ENCODE measurements around the gene LTF.

LTF gene

DNA sequence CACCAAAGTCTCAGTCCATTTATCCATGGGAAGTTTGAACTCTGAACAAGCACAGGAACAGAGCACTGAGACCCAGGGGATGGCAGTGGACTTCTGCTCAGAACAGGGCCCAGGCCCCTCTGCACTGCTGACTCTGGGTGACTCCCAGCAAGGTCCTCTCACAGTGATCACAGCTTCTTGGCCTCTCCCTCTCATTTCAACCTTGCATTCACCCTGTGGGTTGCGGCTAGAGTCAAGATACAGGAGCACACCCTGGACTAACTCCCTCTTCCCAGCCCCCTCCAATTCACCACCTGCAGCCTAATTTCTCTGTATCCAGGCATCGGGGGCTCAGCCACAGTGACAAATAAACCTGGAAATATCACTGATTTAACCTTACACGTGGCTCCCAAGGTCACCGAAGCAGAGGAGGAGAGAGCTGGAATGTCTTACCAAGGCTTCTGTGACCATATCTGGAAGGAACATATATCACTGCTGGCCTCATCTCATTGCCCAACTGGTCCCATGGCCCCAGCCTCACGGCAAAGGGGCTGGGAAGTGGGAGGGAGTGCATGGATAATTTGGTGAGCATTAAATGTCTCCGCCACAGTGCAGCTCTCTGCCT is 34.3 kb upstream of the LTF start (continued):
- TF ChIP-seq ZBTB21 (tag by site-specific recombination; IDR thresholded peaks at IDR 0.05), result no peak
- TF ChIP-seq ZNF548 (tag by site-specific recombination; IDR thresholded peaks at IDR 0.05), result no peak
- TF ChIP-seq ZNF239 (tag by site-specific recombination; IDR thresholded peaks at IDR 0.05), result no peak
- TF ChIP-seq ZNF529 (tag by site-specific recombination; IDR thresholded peaks at IDR 0.05; ENCODE audit: insufficient replicate concordance), result no peak

DNA sequence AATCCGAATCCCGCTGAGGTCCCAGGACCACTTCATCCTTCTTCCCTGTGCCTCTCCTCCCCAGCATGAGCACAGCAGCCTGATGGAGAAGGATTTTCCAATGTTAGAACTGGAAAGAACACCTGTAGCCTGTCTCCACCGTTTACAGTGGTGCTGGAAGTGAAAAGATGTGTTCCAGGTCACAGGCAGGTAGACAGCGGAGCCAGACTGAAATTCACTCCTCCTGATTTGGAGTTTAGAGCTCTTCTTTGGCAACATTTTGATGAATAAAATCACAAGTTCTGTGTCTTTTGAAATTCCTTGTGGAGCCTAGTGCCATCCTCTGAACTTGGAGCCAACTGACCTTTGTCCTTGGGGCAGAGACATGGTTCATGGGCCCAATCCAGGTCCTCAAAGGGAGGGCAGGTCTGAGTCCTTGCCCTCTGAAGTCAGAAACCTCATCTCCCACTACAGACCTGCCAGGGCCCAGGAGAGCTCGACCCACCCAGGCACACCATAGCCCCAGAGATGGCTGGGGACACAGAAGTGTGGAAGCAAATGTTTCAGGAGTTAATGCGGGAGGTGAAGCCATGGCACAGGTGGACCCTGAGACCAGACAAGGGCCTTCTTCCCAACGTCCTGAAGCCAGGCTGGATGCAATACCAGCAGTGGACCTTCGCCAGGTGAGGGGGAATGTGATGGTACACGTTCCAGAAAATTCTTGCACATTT is 33.0 kb upstream of the LTF start, which contains the start of gene RTP3:
TSS of gene RTP3 (plus strand) at position 421 of the 710 bp plus-strand sequence. CDS start at position 508, 87 bp downstream.
- Histone ChIP-seq H3K4me1 (ENCODE audit: control insufficient read depth, insufficient read depth, low read length) (no peaks in the 10 kb centered on the region), H3K9me3 (ENCODE audit: control insufficient read depth, insufficient read depth, low read depth, low read length) (no peaks in the 10 kb centered on the region), H3K36me3 (ENCODE audit: control insufficient read depth in 2 of 2, insufficient read depth in 1 of 2, low read length in 2 of 2) (no peaks in the 10 kb centered on the region), H3K4me3 (ENCODE audit: low read depth, low read length) (no peak within 1 kb of the TSS), H3K27ac (ENCODE audit: extremely low read depth, low read depth, low read length) (no peak within 1 kb of the TSS)
- ChIA-PET CTCF (interaction anchor here (1.1 to 3.8 kb wide), 2 partner anchors 9 to 87 kb away, joined by 3 to 29 read pairs; no protein-coding TSS in a partner anchor), POLR2A (no interaction called here)
- TF ChIP-seq, protein P1, sequence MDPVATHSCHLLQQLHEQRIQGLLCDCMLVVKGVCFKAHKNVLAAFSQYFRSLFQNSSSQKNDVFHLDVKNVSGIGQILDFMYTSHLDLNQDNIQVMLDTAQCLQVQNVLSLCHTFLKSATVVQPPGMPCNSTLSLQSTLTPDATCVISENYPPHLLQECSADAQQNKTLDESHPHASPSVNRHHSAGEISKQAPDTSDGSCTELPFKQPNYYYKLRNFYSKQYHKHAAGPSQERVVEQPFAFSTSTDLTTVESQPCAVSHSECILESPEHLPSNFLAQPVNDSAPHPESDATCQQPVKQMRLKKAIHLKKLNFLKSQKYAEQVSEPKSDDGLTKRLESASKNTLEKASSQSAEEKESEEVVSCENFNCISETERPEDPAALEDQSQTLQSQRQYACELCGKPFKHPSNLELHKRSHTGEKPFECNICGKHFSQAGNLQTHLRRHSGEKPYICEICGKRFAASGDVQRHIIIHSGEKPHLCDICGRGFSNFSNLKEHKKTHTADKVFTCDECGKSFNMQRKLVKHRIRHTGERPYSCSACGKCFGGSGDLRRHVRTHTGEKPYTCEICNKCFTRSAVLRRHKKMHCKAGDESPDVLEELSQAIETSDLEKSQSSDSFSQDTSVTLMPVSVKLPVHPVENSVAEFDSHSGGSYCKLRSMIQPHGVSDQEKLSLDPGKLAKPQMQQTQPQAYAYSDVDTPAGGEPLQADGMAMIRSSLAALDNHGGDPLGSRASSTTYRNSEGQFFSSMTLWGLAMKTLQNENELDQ (tag by site-specific recombination; IDR thresholded peaks at IDR 0.05; ENCODE audit: low read depth), result no peak
- no peak for TF ChIP-seq ZNF341 (tag by site-specific recombination; IDR thresholded peaks at IDR 0.05; ENCODE audit: low read depth)
- no peak for TF ChIP-seq YY2 (tag by site-specific recombination; IDR thresholded peaks at IDR 0.05)
- TF ChIP-seq ZNF610 (tag by site-specific recombination; IDR thresholded peaks at IDR 0.05; ENCODE audit: borderline replicate concordance), result no peak
- TF ChIP-seq ZNF146 (tag by site-specific recombination; IDR thresholded peaks at IDR 0.05), result no peak
- TF ChIP-seq, protein P2, sequence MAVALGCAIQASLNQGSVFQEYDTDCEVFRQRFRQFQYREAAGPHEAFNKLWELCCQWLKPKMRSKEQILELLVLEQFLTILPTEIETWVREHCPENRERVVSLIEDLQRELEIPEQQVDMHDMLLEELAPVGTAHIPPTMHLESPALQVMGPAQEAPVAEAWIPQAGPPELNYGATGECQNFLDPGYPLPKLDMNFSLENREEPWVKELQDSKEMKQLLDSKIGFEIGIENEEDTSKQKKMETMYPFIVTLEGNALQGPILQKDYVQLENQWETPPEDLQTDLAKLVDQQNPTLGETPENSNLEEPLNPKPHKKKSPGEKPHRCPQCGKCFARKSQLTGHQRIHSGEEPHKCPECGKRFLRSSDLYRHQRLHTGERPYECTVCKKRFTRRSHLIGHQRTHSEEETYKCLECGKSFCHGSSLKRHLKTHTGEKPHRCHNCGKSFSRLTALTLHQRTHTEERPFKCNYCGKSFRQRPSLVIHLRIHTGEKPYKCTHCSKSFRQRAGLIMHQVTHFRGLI (tag by site-specific recombination; IDR thresholded peaks at IDR 0.05), result no peak
- TF ChIP-seq ZNF555 (tag by site-specific recombination; conservative IDR thresholded peaks at IDR 0.05), result no peak
- TF ChIP-seq WT1 (tag by site-specific recombination; IDR thresholded peaks at IDR 0.05), result no peak
- TF ChIP-seq, protein P3, sequence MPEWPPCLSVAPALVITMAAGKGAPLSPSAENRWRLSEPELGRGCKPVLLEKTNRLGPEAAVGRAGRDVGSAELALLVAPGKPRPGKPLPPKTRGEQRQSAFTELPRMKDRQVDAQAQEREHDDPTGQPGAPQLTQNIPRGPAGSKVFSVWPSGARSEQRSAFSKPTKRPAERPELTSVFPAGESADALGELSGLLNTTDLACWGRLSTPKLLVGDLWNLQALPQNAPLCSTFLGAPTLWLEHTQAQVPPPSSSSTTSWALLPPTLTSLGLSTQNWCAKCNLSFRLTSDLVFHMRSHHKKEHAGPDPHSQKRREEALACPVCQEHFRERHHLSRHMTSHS (tag by site-specific recombination; IDR thresholded peaks at IDR 0.05), result no peak
- TF ChIP-seq MYNN (tag by site-specific recombination; IDR thresholded peaks at IDR 0.05; ENCODE audit: borderline replicate concordance), result no peak
- TF ChIP-seq, protein P4, sequence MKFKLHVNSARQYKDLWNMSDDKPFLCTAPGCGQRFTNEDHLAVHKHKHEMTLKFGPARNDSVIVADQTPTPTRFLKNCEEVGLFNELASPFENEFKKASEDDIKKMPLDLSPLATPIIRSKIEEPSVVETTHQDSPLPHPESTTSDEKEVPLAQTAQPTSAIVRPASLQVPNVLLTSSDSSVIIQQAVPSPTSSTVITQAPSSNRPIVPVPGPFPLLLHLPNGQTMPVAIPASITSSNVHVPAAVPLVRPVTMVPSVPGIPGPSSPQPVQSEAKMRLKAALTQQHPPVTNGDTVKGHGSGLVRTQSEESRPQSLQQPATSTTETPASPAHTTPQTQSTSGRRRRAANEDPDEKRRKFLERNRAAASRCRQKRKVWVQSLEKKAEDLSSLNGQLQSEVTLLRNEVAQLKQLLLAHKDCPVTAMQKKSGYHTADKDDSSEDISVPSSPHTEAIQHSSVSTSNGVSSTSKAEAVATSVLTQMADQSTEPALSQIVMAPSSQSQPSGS (tag by site-specific recombination; IDR thresholded peaks at IDR 0.05; ENCODE audit: low read depth), result no peak
- no peak for TF ChIP-seq ZNF530 (tag by site-specific recombination; IDR thresholded peaks at IDR 0.05; ENCODE audit: low read depth)
- TF ChIP-seq ZNF24 (tag by site-specific recombination; IDR thresholded peaks at IDR 0.05), result no peak
- TF ChIP-seq, protein P5, sequence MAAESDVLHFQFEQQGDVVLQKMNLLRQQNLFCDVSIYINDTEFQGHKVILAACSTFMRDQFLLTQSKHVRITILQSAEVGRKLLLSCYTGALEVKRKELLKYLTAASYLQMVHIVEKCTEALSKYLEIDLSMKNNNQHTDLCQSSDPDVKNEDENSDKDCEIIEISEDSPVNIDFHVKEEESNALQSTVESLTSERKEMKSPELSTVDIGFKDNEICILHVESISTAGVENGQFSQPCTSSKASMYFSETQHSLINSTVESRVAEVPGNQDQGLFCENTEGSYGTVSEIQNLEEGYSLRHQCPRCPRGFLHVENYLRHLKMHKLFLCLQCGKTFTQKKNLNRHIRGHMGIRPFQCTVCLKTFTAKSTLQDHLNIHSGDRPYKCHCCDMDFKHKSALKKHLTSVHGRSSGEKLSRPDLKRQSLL (tag by site-specific recombination; IDR thresholded peaks at IDR 0.05), result no peak
